Epithelial cell of esophagus (primary cell): ENCODE measurements around the gene RNF175.

Experiments used
- DNase-seq: peaks from one replicate; pipeline ENCODE4 v3.0.0; 2010; ENCODE audit warnings: low read depth
- H3K4me3 ChIP-seq: 2 replicates; pipeline ENCODE4 v1.5.1; 2011; ENCODE audit warnings: mild to moderate bottlenecking, low read length, control low read depth
- TF ChIP-seq, protein P1 (sequence below): IDR thresholded peaks from 2 replicates; pipeline ENCODE4 v1.5.1; 2011; ENCODE audit warnings: low read depth, mild to moderate bottlenecking, low read length, control low read depth, inconsistent platforms; ENCODE audit not compliant: insufficient read depth; ENCODE audit errors: missing control alignments

RNF175 gene

GRCh38 chr4:153790500-153790865, 30.7 kb upstream of the RNF175 start:
- H3K4me3 ChIP-seq, result no peak overlapping the region
- DNase-seq, result no peak
- TF ChIP-seq, protein P1, sequence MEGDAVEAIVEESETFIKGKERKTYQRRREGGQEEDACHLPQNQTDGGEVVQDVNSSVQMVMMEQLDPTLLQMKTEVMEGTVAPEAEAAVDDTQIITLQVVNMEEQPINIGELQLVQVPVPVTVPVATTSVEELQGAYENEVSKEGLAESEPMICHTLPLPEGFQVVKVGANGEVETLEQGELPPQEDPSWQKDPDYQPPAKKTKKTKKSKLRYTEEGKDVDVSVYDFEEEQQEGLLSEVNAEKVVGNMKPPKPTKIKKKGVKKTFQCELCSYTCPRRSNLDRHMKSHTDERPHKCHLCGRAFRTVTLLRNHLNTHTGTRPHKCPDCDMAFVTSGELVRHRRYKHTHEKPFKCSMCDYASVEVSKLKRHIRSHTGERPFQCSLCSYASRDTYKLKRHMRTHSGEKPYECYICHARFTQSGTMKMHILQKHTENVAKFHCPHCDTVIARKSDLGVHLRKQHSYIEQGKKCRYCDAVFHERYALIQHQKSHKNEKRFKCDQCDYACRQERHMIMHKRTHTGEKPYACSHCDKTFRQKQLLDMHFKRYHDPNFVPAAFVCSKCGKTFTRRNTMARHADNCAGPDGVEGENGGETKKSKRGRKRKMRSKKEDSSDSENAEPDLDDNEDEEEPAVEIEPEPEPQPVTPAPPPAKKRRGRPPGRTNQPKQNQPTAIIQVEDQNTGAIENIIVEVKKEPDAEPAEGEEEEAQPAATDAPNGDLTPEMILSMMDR, result no peak

DNA sequence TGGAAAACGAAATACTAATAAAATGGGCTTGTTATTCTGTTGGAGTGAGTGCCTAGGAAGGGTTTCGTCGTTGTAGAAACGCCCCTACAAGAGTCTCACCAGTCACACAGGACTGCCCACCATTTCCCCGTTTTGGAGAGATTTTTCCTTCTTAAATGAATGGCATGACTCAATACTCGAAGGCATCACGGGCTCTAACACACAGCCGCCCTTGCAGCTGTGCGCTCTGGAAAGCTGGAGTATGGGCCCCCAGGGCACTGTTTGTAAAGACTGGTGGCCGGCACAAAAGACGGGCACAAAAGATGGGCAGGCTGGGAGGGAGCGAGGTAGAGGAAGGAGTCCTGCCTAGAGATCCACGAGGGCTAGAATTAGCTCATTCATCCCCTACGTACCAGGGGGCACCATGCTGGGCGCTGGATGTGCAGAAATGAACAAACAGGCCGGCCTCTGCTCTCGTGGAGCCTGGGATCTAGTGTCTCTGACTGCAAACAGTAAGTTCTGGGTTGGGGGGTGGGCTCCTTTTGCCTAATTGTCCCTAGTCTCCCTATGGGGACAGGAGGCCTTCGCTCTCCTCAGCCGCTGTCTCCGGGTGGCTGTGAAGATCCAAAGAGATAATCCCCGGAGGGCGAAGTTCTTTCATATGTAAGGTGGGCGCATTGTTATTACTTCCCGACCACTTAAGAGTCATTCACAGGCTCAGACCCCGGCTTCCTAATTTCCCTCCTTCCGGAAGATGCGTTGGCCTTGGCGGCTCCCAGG, 30.1 kb upstream of the RNF175 start:
- DNase-seq, result no peak
- no peak overlapping the region for H3K4me3 ChIP-seq
- TF ChIP-seq, protein P1, result no peak

GRCh38 chr4:153788413-153789276, 28.8 kb upstream of the RNF175 start, which contains the start of gene SFRP2:
Gene SFRP2, minus strand, starts transcription at chr4:153789083. Its CDS starts 248 bp downstream, at chr4:153788835.
- DNase-seq, result peak; percentile 7
- H3K4me3 ChIP-seq, result no peak within 1 kb of the TSS
- TF ChIP-seq, protein P1, result no peak

DNA sequence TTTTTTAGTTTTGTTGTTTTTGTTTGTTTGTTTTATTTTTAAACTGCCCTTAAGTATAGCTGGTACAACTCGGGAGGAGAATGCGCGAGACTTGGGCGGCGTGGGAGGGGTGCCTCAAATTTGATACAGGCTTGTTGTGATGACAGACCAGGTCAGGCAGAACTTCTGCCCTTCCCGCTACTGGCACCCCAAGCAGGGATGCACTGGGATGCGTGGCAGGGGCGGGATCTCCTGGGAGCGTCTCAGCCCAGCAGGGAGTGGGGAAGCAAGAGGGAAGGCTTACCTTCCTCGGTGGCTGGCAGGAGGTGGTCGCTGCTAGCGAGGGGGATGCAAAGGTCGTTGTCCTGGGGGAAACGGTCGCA, 28.2 kb upstream of the RNF175 start:
- DNase-seq, result no peak
- no peak overlapping the region for H3K4me3 ChIP-seq

GRCh38 chr4:153787575-153787974, 27.8 kb upstream of the RNF175 start:
- TF ChIP-seq, protein P1, result no peak
- no peak overlapping the region for H3K4me3 ChIP-seq
- no peak for DNase-seq

More for the DNA sequence above, 28.2 kb upstream of the RNF175 start:
- TF ChIP-seq, protein P1, result no peak

DNA sequence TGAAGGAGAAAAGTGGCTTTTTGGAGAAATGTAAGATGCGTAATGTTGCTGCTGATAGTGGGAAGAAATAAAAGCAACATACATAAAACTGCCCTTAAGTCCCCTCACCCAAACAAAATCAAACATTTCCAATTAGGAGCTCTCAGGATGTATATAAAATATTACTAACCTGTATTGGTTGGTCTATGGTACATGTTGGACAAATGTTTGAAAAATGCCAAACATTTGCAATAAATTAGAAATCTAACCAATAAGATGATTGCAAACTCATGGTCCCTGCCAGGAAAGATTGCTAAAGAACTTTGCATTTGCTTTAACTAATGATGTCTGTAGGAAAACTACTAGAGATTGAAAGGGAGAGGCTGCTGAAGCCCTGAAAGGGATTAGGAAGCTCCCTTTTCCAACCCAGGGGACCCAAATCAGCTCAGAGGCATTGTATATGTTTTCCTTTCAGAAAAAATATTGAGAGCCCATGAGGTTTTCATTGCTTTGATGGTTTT, 27.3 kb upstream of the RNF175 start:
- no peak for DNase-seq
- no peak overlapping the region for H3K4me3 ChIP-seq
- TF ChIP-seq, protein P1, result no peak
